HL-60 (cell line): ENCODE results near the gene ANKRD44.

Source experiments
- CTCF ChIP-seq: IDR thresholded peaks from one replicate; pipeline ENCODE4 v1.5.1; 2011; ENCODE audit warnings: low read length, control low read depth, inconsistent platforms; ENCODE audit not compliant: insufficient read depth
- POLR2AphosphoS5 ChIP-seq: IDR thresholded peaks from 2 replicates; pipeline ENCODE4 v1.6.1; 2012; ENCODE audit warnings: low read depth
- REST ChIP-seq: IDR thresholded peaks from 2 replicates; pipeline ENCODE4 v1.6.1; 2012; ENCODE audit warnings: low read depth; ENCODE audit not compliant: insufficient replicate concordance

GRCh38 chr2:197136452-197136851, 174.1 kb downstream of the ANKRD44 start:
- TF ChIP-seq REST (no peak), CTCF (no peak), POLR2AphosphoS5 (no peak)
